Femur (tissue), 1 donor: ENCODE measurements around the gene ECHDC3.
"Not testable (repeated sequence)": the region's sequence is repeated elsewhere in the genome, so short reads cannot be mapped to it uniquely, and the experiment has no call there.

ENCODE experiments used
- DNase-seq: peaks from one replicate; pipeline ENCODE4 v3.0.0-alpha.2; 2017

The ECHDC3 gene

GRCh38 chr10:11719496-11720259, 22.5 kb upstream of the ECHDC3 start:
- no peak for DNase-seq

GRCh38 chr10:11720260-11720741, 21.9 kb upstream of the ECHDC3 start:
- DNase-seq, result no peak

GRCh38 chr10:11721806-11722205, 20.4 kb upstream of the ECHDC3 start:
- no peak for DNase-seq

- no peak for DNase-seq
Measured at GRCh38 chr10:11723359-11723758, 18.8 kb upstream of the ECHDC3 start.

GRCh38 chr10:11724938-11725776, 17.0 kb upstream of the ECHDC3 start:
- no peak for DNase-seq

- DNase-seq, result no peak
Measured at GRCh38 chr10:11725912-11726311, 16.3 kb upstream of the ECHDC3 start.

- no peak for DNase-seq
Measured at GRCh38 chr10:11727563-11727962, 14.6 kb upstream of the ECHDC3 start.

GRCh38 chr10:11728353-11728752, 13.8 kb upstream of the ECHDC3 start:
- no peak for DNase-seq

- no peak for DNase-seq
Measured at GRCh38 chr10:11729790-11730315, 12.3 kb upstream of the ECHDC3 start.

GRCh38 chr10:11730779-11731178, 11.4 kb upstream of the ECHDC3 start:
- DNase-seq, result no peak

GRCh38 chr10:11736767-11737166, 5.4 kb upstream of the ECHDC3 start:
- not testable (repeated sequence) for DNase-seq

- DNase-seq, result not testable (repeated sequence)
Measured at GRCh38 chr10:11737258-11738032, 4.7 kb upstream of the ECHDC3 start.

- no peak for DNase-seq
Measured at GRCh38 chr10:11740907-11741306, 1.3 kb upstream of the ECHDC3 start.

- DNase-seq, result no peak
Measured at GRCh38 chr10:11741608-11742007, 574 bp upstream of the ECHDC3 start.

GRCh38 chr10:11742779-11743298, 657 bp downstream of the ECHDC3 start:
- no peak for DNase-seq

- DNase-seq, result no peak
Measured at GRCh38 chr10:11743461-11744338, 1.5 kb downstream of the ECHDC3 start.

- DNase-seq, result no peak
Measured at GRCh38 chr10:11745045-11745444, 2.9 kb downstream of the ECHDC3 start.

- no peak for DNase-seq
Measured at GRCh38 chr10:11746883-11747539, 4.8 kb downstream of the ECHDC3 start.

- DNase-seq, result no peak
Measured at GRCh38 chr10:11748866-11749265, 6.7 kb downstream of the ECHDC3 start.

- no peak for DNase-seq
Measured at GRCh38 chr10:11750420-11750819, 8.2 kb downstream of the ECHDC3 start.

- DNase-seq, result no peak
Measured at GRCh38 chr10:11754173-11754572, 12.0 kb downstream of the ECHDC3 start.
